K562 (cell line): Measurements from ENCODE around the gene MDM1.

ENCODE experiments used
- BRCA1 ChIP-seq, 2 experiments: fragments of 450-650 bp in 1 of 2; sonication (generic) in 1 of 2; formaldehyde crosslinking in 1 of 2; IDR thresholded peaks; 2 replicates each; pipeline versions ENCODE4 v1.5.0 to v1.6.1; 2017 to 2020; ENCODE audit warnings: mild to moderate bottlenecking in 1 of 2, missing genetic modification reagents in 1 of 2
- CBX1 ChIP-seq: sonication (generic); IDR thresholded peaks from 2 replicates; pipeline ENCODE4 v1.6.1; 2016; ENCODE audit warnings: antibody characterized with exemption, low read depth, mild to moderate bottlenecking
- CREB1 ChIP-seq, 2 experiments: sonication (generic) in 1 of 2; formaldehyde crosslinking in 1 of 2; IDR thresholded peaks; 2 replicates each; pipeline versions ENCODE4 v1.6.1 to v1.8.0; 2012 to 2022; ENCODE audit warnings: inconsistent platforms in 1 of 2, mild to moderate bottlenecking in 1 of 2, missing genetic modification reagents in 1 of 2, moderate library complexity in 1 of 2
- DACH1 ChIP-seq: fragments of 450-650 bp; IDR thresholded peaks from 2 replicates; pipeline ENCODE4 v1.6.1; 2018; ENCODE audit not compliant: partially characterized antibody
- GABPA ChIP-seq: fragments of 200-800 bp; sonication (Bioruptor generic); conservative IDR thresholded peaks from 2 replicates; pipeline ENCODE4 v1.6.1; 2016; ENCODE audit warnings: low read depth, missing genetic modification characterization, missing compliant biosample characterization
- NCOA1 ChIP-seq: fragments of 450-650 bp; IDR thresholded peaks from 2 replicates; pipeline ENCODE4 v1.6.1; 2016; ENCODE audit warnings: low read depth
- NFXL1 ChIP-seq: fragments of 450-650 bp; formaldehyde crosslinking; IDR thresholded peaks from 2 replicates; pipeline ENCODE4 v1.4.0; 2021; ENCODE audit warnings: mild to moderate bottlenecking
- NONO ChIP-seq, 2 experiments: fragments of 200-400 bp in 1 of 2; fragments of 450-650 bp in 1 of 2; formaldehyde crosslinking in 1 of 2; IDR thresholded peaks; 2 replicates each; pipeline ENCODE4 v1.6.1; 2017; ENCODE audit warnings: low read depth in 2 of 2, mild to moderate bottlenecking in 2 of 2, moderate library complexity in 2 of 2, low read length in 1 of 2
- POLR2A ChIP-seq: fragments of 450-650 bp; conservative IDR thresholded peaks from 2 replicates; pipeline ENCODE4 v1.6.1; 2016
- RBM22 ChIP-seq: fragments of 200-400 bp; formaldehyde crosslinking; IDR thresholded peaks from 2 replicates; pipeline ENCODE4 v1.6.1; 2018; ENCODE audit warnings: low read length, low read depth; ENCODE audit not compliant: poor library complexity, severe bottlenecking
- RCOR1 ChIP-seq, 2 experiments: IDR thresholded peaks; 2 replicates each; pipeline ENCODE4 v1.6.1; 2012; ENCODE audit warnings: low read depth in 2 of 2, low read length in 2 of 2, borderline replicate concordance in 1 of 2, improper control_type of control experiment in 1 of 2
- SIN3A ChIP-seq, 2 experiments: fragments of 150-350 bp in 1 of 2; IDR thresholded peaks; 2 replicates each; pipeline ENCODE4 v1.6.1; 2011 to 2016; ENCODE audit warnings: borderline replicate concordance in 2 of 2, low read depth in 2 of 2, low read length in 2 of 2, mild to moderate bottlenecking in 2 of 2, moderate library complexity in 2 of 2; ENCODE audit not compliant: control insufficient read depth in 1 of 2
- SMAD1 ChIP-seq: fragments of 150-350 bp; IDR thresholded peaks from 2 replicates; pipeline ENCODE4 v1.6.1; 2014; ENCODE audit warnings: low read length, low read depth; ENCODE audit not compliant: partially characterized antibody
- TF ChIP-seq, protein P1 (sequence below), 3 experiments: IDR thresholded peaks in 2 of 3; conservative IDR thresholded peaks in 1 of 3; 2 replicates each; pipeline ENCODE4 v1.5.1; 2011 to 2012; ENCODE audit warnings: low read length in 3 of 3, mild to moderate bottlenecking in 3 of 3, control low read depth in 2 of 3, improper control_type of control experiment in 1 of 3, inconsistent platforms in 1 of 3, low read depth in 1 of 3, mixed read lengths in 1 of 3, moderate library complexity in 1 of 3; ENCODE audit not compliant: insufficient read depth in 2 of 3

DNA sequence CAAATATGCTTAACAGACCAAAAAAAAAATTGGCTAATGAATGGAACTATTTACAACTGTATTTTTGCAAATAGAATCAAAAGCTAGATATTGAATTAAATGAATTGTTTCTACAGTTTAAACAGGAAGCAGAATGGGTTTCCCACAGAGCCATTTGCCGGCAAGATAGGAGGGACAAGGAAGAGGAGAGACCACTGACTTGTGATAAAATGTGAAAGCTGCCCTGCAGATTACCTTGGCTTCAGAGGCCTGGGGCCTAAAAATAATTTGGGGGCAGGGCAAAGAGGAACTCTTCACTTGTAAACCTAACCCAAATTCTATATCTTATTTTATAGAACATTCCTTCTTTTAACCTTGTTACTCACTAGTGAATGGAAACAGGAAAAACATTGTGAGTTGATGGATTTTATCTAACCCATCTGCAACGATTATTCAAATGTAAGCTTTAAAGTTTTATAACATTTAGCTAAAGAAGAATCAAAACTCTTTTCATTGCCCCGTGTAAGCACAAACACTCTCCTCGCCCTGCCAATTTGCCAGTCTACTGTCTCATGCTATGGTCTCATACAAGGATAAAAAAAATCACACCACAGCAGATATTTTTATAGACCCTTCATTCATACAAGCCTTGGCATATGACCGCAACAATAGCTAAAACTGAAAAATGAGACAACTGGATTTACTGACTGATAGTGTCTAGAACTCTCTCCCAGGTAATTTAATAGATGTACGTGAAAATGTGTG is 49.5 kb upstream of the MDM1 start:
- TF ChIP-seq SMAD1 = no peak
- no peak for TF ChIP-seq DACH1
- TF ChIP-seq NONO (IDR thresholded peaks at IDR 0.05; ENCODE audit: low read depth in 2 of 2, low read length in 1 of 2) = no peak
- TF ChIP-seq SIN3A (IDR thresholded peaks at IDR 0.05; ENCODE audit: borderline replicate concordance in 2 of 2, control insufficient read depth in 1 of 2, low read depth in 2 of 2, low read length in 2 of 2) = no peak
- no peak for TF ChIP-seq BRCA1 (IDR thresholded peaks at IDR 0.05)
- no peak for TF ChIP-seq BRCA1 (CRISPR knock-in tag; IDR thresholded peaks at IDR 0.05)
- TF ChIP-seq, protein P1, sequence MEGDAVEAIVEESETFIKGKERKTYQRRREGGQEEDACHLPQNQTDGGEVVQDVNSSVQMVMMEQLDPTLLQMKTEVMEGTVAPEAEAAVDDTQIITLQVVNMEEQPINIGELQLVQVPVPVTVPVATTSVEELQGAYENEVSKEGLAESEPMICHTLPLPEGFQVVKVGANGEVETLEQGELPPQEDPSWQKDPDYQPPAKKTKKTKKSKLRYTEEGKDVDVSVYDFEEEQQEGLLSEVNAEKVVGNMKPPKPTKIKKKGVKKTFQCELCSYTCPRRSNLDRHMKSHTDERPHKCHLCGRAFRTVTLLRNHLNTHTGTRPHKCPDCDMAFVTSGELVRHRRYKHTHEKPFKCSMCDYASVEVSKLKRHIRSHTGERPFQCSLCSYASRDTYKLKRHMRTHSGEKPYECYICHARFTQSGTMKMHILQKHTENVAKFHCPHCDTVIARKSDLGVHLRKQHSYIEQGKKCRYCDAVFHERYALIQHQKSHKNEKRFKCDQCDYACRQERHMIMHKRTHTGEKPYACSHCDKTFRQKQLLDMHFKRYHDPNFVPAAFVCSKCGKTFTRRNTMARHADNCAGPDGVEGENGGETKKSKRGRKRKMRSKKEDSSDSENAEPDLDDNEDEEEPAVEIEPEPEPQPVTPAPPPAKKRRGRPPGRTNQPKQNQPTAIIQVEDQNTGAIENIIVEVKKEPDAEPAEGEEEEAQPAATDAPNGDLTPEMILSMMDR (IDR thresholded peaks at IDR 0.05 in 2 of 3, conservative IDR thresholded peaks at IDR 0.05 in 1 of 3; ENCODE audit: insufficient read depth in 2 of 3, low read depth in 1 of 3, low read length in 3 of 3) = no peak
- TF ChIP-seq NCOA1 = no peak
- TF ChIP-seq POLR2A = no peak
- TF ChIP-seq GABPA (tag) = peak; percentile 20; the same call in 1 of the 2 replicates
- TF ChIP-seq RCOR1 (IDR thresholded peaks at IDR 0.05; ENCODE audit: borderline replicate concordance in 1 of 2, low read depth in 2 of 2, low read length in 2 of 2) = no peak
- no peak for TF ChIP-seq CBX1
- TF ChIP-seq RBM22 = no peak
- TF ChIP-seq CREB1 (IDR thresholded peaks at IDR 0.05) = no peak
- no peak for TF ChIP-seq CREB1 (CRISPR knock-in tag; IDR thresholded peaks at IDR 0.05)
- TF ChIP-seq NFXL1 (CRISPR knock-in tag) = no peak
